ENCODE measurements around the gene TCEANC2.

TCEANC2 gene

GRCh38 chr1:54137534-54138061, 84.2 kb downstream of the TCEANC2 start:
- DNase-seq = no peak

GRCh38 chr1:54138994-54139393, 85.6 kb downstream of the TCEANC2 start:
- no peak for DNase-seq

DNA sequence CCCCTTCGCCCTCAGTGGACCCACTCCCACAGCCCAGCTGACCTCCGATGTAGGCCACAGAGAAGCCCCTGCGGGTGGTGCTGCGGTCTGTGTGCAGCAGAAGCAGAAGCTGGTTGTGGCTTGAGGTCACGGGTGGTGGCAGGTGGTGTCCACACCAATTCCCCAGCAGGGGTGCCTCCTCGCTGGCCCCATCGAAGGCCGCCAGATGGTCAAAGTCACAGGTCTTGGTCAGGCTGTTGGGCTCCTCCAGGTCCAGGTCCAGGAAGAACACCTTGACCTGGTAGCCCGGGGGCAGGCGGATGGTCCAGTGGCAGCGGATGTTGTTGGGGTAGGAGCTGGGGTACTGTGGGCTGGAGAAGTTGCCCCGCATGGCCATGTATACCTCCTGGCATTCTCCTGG, 86.3 kb downstream of the TCEANC2 start:
- no peak for DNase-seq

- no peak for DNase-seq
Observed at GRCh38 chr1:54142146-54142900, 88.9 kb downstream of the TCEANC2 start.

GRCh38 chr1:54144366-54144765, 91.0 kb downstream of the TCEANC2 start:
- no peak for DNase-seq

GRCh38 chr1:54149734-54150133, 96.3 kb downstream of the TCEANC2 start:
- no peak for DNase-seq

GRCh38 chr1:54151013-54151412, 97.6 kb downstream of the TCEANC2 start:
- DNase-seq = no peak

- no peak for DNase-seq
Observed at GRCh38 chr1:54152696-54153095, 99.3 kb downstream of the TCEANC2 start, which contains the start of gene CDCP2. Gene CDCP2, minus strand, starts transcription at chr1:54153000. Its CDS starts 78 bp downstream, at chr1:54152922.

- no peak for DNase-seq
Observed at GRCh38 chr1:54153535-54154439, 100.4 kb downstream of the TCEANC2 start.
